ENCODE results near the gene TFB2M. TPM values are rescaled to one million over a fixed set of nuclear protein-coding genes. Genes with fewer than 3 reads are reported as not detected.

TFB2M gene
- total and polyA plus RNA-seq, 10 of the 15 experiments (the other 5 are each of a cell fraction or from before 2014, with no cell fraction given), result 25.2 to 66.0 (median 36.1) TPM

DNA sequence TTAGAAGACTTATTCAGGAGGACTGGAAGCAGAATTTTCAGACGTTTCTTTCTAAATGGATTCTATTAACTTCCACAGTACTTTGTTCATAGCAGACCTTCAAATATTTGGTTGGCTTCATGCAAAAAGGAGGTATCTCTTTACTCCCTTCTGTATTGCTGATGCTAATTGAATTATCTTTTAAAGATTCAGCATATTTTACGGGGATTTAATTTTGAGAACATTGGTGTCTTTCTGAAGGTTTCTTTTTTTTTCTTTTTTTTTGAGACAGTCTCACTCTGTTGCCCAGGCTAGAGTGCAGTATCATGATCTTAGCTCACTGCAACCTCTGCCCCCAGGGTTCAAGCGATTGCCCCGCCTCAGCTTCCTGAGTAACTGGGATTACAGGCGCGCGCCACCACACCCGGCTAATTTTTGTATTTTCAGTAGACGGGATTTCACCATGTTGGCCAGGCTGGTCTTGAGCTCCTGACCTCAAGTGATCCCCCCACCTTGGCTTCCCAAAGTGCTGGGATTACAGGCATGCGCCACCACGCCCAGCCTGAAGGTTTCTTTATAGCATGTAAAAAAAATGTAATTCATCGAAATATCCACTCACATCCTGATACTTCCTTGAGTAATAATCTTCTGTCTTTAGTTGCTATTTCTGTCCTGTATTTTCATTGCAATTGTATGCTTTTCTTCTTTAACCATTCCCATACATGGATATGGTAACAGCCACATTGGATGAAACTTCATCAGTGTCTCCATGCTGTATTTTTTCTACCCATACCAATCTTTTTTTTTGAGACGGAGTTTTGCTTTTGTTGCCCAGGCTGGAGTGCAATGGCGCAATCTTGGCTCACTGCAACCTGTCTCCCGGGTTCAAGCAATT is 14.7 kb upstream of the TFB2M start (continued):
- no peak for TF ChIP-seq POLR2AphosphoS5 (IDR thresholded peaks at IDR 0.05; ENCODE audit: low read length)
- TF ChIP-seq ZNF24 (IDR thresholded peaks at IDR 0.05), result no peak

DNA sequence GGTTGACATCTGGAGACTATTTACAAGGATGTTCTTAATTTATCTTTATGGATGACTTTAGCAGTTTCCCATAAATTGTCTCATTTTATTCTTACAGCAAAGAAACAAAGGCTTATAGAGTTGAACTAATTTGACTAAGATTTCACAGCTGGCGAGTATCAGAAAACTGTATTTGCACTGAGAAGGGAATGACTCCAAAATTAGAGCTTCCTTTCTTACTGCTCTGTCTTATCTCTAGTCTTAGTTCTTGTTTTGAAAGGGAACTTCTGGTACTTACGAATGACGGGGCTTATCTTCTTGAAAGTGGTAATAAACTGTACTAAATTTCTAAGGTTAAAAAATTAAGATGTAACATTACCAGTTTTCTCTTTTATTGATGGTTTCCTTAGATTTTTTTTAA is 13.8 kb upstream of the TFB2M start:
- POLR2A ChIA-PET, result interaction anchor here (1.7 kb wide), 1 partner anchor 13 kb away, joined by 7 read pairs; the partner anchor contains the start of genes CNST and TFB2M
- RAD21 ChIA-PET (ENCODE audit: unreplicated experiment), result interaction anchor here (1.1 to 2.4 kb wide), 3 partner anchors 12 to 50 kb away, joined by 3 to 6 read pairs (median 6); no protein-coding TSS in a partner anchor
- Histone ChIP-seq H3K4me2 (ENCODE audit: control insufficient read depth, insufficient read depth) (peak overlapping the region; percentile 81), H3K27me3 (replicated peaks in 1 of 2; ENCODE audit: control insufficient read depth in 2 of 2, insufficient read depth in 2 of 2, low read length in 1 of 2) (no peaks in the 10 kb centered on the region), H4K20me1 (ENCODE audit: control insufficient read depth, insufficient read depth) (no peaks in the 10 kb centered on the region), H3K27ac (ENCODE audit: control insufficient read depth, insufficient read depth) (peak overlapping the region; percentile 72; the same call in 1 of the 2 replicates), H3K9ac (ENCODE audit: control insufficient read depth, insufficient read depth, low read length) (peak overlapping the region; percentile 37; the same call in 1 of the 2 replicates), H3K36me3 (ENCODE audit: control insufficient read depth in 2 of 2, insufficient read depth in 2 of 2, low read length in 1 of 2) (peaks cover 2 to 7% of the 10 kb centered on the region in 2 experiments; a peak in 3 of 4 replicates), H3K4me3 (peak overlapping the region; percentile 56; the same call in 1 of the 2 replicates), H2AFZ (ENCODE audit: control insufficient read depth, low read depth, low read length) (no peak overlapping the region), H3K9me3 (replicated peaks; ENCODE audit: control insufficient read depth, insufficient read depth, low read length) (no peaks in the 10 kb centered on the region; the same call in 2 of the 3 replicates), H3K4me1 (ENCODE audit: control insufficient read depth, insufficient read depth, low read length) (peaks cover 24% of the 10 kb centered on the region), H3K79me2 (ENCODE audit: control insufficient read depth, insufficient read depth, low read length) (peaks cover 46% of the 10 kb centered on the region)
- intact Hi-C loops (cut with micrococcal nuclease; ENCODE audit: unreplicated experiment) (no loop called here), in situ Hi-C loops (cut with MboI) (no loop called here)
- no TSS peak for BruUV-seq (replicated peaks)
- SMC1A ChIA-PET (ENCODE audit: uncharacterized antibody, unreplicated experiment), result interaction anchor here (1.1 to 2.8 kb wide), 6 partner anchors 9 to 110 kb away, joined by 3 to 17 read pairs (median 5); partner anchors contain the start of genes CNST and TFB2M
- ATAC-seq, result peak; percentile 88
- CTCF ChIA-PET, result interaction anchor here (0.6 to 1.6 kb wide), 4 partner anchors 9 to 82 kb away, joined by 3 to 11 read pairs (median 3); no protein-coding TSS in a partner anchor
- 1% methylated on average over 3 of the region's 3 CpGs for WGBS (ENCODE audit: insufficient coverage, insufficient replicate concordance, low lambda C conversion rate, missing lambda C conversion rate)
- FAIRE-seq, result peak; percentile 75
- DNase-seq (ENCODE audit: low read depth, low spot score), result no peak
- TF ChIP-seq JUNB (IDR thresholded peaks at IDR 0.05) (peak; percentile 15; the same call in 1 of the 2 replicates), POU2F2 (IDR thresholded peaks at IDR 0.05; ENCODE audit: borderline replicate concordance, low read depth, low read length) (no peak)
